SU-DHL-6 (cell line): Measurements from ENCODE around the gene NANS.

Source experiments
- EZH2phosphoT487 ChIP-seq: fragments of 200-600 bp; sonication (generic), shearing (Covaris generic); conservative IDR thresholded peaks from 2 replicates; pipeline ENCODE4 v1.6.1; 2018; ENCODE audit warnings: mild to moderate bottlenecking, antibody characterized with exemption, low read length, moderate library complexity, mixed read lengths
- TF ChIP-seq, protein P1 (sequence below): fragments of 200-600 bp; sonication (generic); IDR thresholded peaks from one replicate; pipeline ENCODE4 v1.5.1; 2017; ENCODE audit warnings: antibody characterized with exemption, mild to moderate bottlenecking, low read length, moderate library complexity; ENCODE audit not compliant: insufficient read depth, poor library complexity, severe bottlenecking

DNA sequence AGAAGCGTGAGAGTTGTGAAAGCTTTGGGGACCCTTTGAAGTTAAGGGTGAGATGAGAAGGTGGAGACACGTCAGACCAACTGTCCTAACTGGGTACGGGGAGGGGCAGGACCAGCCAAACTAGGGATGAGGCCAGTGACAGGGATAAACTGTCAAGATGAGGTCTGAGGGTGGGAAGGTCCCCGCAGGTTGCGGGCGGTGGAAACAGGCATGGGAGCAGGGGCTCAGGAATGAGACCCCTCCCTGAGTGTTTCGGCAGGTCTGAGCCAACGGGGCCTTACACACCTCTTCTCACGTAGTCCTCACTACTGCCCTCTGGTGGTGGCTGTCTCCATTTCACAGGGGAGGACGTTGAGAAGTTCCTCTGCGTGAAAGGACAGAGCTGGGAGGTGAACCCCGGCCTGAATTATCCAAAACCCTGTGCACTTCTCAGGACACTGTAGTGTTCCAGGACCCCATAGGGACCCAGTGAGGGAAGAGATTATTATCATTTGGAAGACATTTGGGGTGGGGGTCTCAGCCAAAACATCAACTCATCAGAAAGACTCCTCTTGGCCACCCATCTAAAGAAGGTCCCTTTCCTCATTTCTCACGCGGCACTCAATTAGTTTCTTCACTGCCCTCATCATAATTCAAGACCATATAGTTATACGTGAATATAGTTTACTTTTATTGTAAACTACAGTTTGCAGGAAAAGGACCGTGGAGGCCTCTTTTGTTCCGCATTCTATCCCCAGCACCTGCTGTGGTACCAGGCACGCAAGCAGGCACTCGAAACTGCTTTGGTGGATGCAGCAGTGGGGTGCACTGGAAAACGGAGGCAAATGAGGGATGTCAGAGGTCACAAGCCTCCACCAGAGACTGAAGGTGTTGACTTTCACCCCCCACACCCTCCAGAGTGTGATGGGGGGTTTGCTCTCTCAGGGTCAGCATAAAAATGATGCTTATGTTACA is 21.7 kb upstream of the NANS start:
- TF ChIP-seq, protein P1, sequence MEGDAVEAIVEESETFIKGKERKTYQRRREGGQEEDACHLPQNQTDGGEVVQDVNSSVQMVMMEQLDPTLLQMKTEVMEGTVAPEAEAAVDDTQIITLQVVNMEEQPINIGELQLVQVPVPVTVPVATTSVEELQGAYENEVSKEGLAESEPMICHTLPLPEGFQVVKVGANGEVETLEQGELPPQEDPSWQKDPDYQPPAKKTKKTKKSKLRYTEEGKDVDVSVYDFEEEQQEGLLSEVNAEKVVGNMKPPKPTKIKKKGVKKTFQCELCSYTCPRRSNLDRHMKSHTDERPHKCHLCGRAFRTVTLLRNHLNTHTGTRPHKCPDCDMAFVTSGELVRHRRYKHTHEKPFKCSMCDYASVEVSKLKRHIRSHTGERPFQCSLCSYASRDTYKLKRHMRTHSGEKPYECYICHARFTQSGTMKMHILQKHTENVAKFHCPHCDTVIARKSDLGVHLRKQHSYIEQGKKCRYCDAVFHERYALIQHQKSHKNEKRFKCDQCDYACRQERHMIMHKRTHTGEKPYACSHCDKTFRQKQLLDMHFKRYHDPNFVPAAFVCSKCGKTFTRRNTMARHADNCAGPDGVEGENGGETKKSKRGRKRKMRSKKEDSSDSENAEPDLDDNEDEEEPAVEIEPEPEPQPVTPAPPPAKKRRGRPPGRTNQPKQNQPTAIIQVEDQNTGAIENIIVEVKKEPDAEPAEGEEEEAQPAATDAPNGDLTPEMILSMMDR = peak; percentile 71
- TF ChIP-seq EZH2phosphoT487 = no peak
